ENCODE data around the gene COX20.
"Not testable (repeated sequence)": the region's sequence is repeated elsewhere in the genome, so short reads cannot be mapped to it uniquely, and the experiment has no call there.

COX20 gene
- 42.1 to 45.1 reads per million in 2 donors for total RNA-seq

- DNase-seq, result peak; percentile 76 to 94 (median 83)
Measured at GRCh38 chr1:244835276-244836134, at the start of gene COX20. Gene COX20, plus strand, starts transcription at chr1:244835658. Its CDS starts 57 bp downstream, at chr1:244835715.

- DNase-seq, result no peak
Measured at GRCh38 chr1:244788493-244789275, 46.8 kb upstream of the COX20 start.

GRCh38 chr1:244789276-244789580, 46.2 kb upstream of the COX20 start:
- DNase-seq, result no peak

GRCh38 chr1:244789731-244790130, 45.7 kb upstream of the COX20 start:
- DNase-seq, result no peak

GRCh38 chr1:244791061-244791460, 44.4 kb upstream of the COX20 start:
- DNase-seq, result no peak

- DNase-seq, result no peak
Measured at GRCh38 chr1:244792188-244792850, 43.1 kb upstream of the COX20 start.

GRCh38 chr1:244794071-244794470, 41.4 kb upstream of the COX20 start:
- no peak for DNase-seq

GRCh38 chr1:244794516-244794915, 40.9 kb upstream of the COX20 start:
- DNase-seq, result not testable (repeated sequence)

GRCh38 chr1:244796719-244797406, 38.6 kb upstream of the COX20 start:
- peak in 4 of 5 experiments; percentile 16 to 41 (median 28) for DNase-seq

- DNase-seq, result no peak
Measured at GRCh38 chr1:244800821-244801220, 34.6 kb upstream of the COX20 start.

GRCh38 chr1:244801246-244801645, 34.2 kb upstream of the COX20 start:
- peak in 4 of 5 experiments; percentile 13 to 68 (median 26) for DNase-seq

GRCh38 chr1:244802041-244802440, 33.4 kb upstream of the COX20 start:
- no peak for DNase-seq

GRCh38 chr1:244802556-244803239, 32.8 kb upstream of the COX20 start:
- no peak for DNase-seq

GRCh38 chr1:244804841-244805240, 30.6 kb upstream of the COX20 start:
- DNase-seq, result no peak

GRCh38 chr1:244807138-244807537, 28.3 kb upstream of the COX20 start:
- no peak for DNase-seq

- no peak for DNase-seq
Measured at GRCh38 chr1:244810221-244810620, 25.2 kb upstream of the COX20 start.

GRCh38 chr1:244813327-244813726, 22.1 kb upstream of the COX20 start:
- no peak for DNase-seq

GRCh38 chr1:244815600-244816099, 19.8 kb upstream of the COX20 start:
- no peak for DNase-seq

- no peak for DNase-seq
Measured at GRCh38 chr1:244817415-244817894, 18.0 kb upstream of the COX20 start.

- no peak for DNase-seq
Measured at GRCh38 chr1:244820131-244820530, 15.3 kb upstream of the COX20 start.

- DNase-seq, result no peak
Measured at GRCh38 chr1:244821134-244821533, 14.3 kb upstream of the COX20 start.

- DNase-seq, result no peak
Measured at GRCh38 chr1:244822878-244823277, 12.6 kb upstream of the COX20 start.

Measured in T-helper 2 cell (primary cell).